SKM-1 treated with dmso at 0.1 percent for 144 hours (cell line): Measurements from ENCODE around the gene EFHD1.

Experiments used
- DNase-seq: peaks from one replicate; lab custom pipeline; 2025; ENCODE audit not compliant: unreplicated experiment; lab: John Stamatoyannopoulos, UW

EFHD1 gene, protein sequence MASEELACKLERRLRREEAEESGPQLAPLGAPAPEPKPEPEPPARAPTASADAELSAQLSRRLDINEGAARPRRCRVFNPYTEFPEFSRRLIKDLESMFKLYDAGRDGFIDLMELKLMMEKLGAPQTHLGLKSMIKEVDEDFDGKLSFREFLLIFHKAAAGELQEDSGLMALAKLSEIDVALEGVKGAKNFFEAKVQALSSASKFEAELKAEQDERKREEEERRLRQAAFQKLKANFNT

DNA sequence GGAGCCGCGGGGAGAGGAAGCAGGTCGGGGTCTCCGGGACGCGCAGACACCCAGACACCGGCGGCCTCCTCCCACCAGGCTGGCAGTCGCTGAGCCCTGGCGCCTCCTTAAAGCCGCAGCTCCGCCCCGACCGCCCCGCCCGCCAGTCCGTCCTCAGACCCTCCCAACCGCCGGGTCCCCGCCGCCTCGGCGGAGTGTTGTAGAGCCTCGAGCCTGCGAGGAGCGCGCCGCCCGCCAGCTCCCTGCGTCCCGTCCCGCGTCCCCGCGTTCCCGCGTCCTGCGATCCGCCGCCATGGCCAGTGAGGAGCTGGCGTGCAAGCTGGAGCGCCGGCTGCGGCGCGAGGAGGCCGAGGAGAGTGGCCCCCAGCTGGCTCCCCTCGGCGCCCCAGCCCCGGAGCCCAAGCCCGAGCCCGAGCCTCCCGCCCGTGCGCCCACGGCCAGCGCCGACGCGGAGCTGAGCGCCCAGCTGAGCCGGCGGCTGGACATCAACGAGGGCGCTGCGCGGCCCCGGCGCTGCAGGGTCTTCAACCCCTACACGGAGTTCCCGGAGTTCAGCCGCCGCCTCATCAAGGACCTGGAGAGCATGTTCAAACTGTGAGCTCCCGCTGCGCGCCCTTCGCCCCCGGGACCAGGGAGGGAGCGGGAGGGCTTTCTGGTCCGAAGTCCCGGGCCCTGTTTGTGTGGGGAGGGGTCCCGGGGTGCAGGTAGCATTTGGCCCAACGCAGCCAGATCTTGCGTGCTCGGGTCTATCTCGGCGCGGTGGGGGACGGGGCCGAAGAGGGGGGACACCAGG is at the start of gene EFHD1:
Gene EFHD1 (plus strand): TSS at position 192 of the 793 bp plus-strand sequence. CDS start 101 bp downstream, at position 293.
- DNase-seq: no peak

DNA sequence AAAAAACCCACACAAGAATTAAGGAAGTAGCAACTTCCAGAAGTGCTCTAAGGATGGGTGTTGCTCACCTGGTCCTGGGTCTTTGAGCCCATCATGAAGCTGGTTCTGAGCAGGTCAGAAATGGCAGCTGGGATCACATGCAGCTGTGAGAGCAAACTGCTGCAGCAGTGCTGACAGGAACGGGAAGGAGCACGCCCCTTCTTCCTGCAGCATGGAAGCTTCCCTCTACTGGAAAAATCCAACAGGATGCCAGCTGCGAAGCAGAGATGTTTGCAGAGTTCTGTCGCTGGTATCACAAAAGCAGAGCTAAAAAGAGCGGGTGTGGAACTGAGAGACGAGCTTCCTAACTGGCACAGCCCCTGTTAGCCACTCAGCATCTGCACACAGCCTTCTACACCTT is 49.2 kb upstream of the EFHD1 start:
- DNase-seq: no peak

DNA sequence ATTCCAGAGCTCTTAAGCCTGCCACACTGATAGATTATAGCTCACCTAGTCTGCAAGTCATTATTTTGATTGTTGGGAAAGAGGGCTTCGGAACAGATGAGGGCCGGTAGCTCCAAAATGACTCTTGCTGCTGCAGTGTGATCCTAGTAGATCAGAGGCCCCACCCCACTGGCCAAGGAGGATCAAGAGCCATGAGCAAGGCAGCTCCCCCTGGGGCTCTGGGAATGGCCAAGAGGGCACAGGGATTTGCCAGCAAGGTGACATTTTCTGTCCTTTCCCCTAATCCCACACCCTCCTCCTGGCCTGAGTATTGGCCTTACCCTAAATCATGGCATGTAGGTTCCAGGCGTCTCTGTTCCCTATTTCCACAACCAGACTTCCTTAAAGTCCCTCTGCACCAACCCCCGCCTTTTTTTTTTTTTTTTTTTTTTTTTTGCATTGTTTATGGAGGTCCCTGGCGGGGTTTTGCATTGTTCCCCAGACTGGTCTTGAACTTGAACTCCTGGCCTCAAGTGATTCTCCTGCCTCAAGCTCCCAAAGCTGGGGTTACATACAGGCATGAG is 46.4 kb upstream of the EFHD1 start:
- no peak for DNase-seq

DNA sequence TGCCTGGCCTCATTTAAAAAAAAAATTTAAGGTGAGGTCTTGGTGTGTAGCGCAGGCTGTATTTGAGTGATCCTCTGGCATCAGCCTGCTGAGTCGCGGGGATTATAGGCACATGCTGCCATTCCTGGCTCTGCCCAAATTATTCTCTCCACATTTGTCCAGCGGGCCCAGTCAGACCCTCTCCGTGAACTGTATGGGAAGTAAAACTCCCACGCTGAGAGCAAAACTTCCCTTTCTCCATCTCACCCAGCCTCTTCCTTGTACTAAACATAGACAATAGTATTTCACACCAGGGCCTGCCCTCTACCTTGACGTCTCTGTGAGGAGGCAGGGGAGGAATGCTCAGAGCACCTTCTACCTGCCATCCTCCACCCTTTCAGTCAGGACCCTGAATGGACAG is 45.9 kb upstream of the EFHD1 start:
- DNase-seq: peak; percentile 7

- no peak for DNase-seq
Measured at GRCh38 chr2:232588031-232588430, 45.4 kb upstream of the EFHD1 start.

DNA sequence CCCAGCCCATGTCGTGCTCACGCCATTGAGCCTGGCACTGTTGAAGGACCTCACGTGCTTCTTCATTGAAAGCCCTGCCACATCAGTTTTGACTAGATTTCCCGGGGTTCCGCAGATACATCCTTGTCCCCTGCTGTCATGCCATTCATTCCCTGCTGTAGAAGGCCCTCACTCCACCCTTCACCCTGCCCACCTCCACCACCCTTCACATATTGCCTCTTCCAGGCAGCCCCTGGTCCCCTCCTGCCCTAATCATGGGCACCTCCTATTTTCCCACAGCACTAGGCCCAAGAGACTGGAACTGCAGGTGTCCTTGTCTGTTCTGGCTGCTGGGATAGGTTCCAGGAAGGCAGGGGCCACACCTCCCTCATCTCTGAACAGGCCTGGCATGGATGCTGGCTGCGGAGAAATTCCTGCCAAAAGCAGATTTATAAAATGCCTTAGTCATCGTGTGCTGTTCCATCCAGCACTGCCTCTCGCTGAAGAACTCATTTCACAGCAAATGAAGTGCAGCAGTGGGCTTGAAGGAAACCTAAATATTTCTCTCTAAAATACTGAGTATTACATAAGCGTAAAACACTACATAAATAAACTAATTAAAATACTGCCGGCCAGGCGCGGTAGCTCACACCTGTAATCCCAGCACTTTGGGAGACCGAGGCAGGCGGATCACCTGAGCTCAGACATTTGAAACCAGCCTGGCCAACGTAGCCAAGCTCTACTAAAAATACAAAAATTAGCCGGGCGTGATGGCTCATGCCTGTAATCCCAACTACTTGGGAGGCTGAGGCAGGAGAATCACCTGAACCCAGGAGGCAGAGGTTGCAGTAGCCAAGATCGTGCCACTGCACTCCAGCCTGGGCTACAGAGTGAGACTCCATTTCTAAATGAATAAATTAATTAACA is 44.5 kb upstream of the EFHD1 start:
- DNase-seq: no peak

DNA sequence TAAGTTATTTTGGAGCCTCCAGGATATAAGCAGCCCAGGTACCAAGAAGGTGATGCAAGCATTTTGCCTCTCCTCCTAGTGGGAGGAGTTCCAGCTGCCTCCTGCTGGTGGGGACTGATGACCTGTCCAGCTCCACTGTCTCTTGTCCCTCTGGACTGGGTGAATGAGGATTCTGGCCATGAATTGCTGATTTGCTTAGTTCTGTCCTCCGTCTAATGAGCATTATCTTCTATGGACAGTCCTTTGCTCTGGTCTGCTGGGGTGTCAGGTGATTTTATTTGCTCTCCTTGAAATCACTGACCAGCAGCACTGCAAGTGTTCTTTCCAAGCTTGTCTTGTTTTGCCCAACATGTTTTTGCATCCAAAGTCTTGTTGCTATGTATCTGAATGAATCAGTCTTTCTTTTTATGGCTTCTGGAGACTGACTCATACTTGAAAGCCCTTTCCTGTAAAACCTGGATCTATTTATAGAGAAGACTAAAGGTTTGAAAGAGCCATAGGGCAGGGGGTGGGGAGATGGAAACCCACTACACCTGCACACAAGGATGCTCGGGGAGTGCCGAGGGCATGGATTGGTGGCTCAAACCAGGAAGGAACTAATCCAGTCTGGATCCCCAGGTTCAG is 40.5 kb upstream of the EFHD1 start:
- DNase-seq: no peak

DNA sequence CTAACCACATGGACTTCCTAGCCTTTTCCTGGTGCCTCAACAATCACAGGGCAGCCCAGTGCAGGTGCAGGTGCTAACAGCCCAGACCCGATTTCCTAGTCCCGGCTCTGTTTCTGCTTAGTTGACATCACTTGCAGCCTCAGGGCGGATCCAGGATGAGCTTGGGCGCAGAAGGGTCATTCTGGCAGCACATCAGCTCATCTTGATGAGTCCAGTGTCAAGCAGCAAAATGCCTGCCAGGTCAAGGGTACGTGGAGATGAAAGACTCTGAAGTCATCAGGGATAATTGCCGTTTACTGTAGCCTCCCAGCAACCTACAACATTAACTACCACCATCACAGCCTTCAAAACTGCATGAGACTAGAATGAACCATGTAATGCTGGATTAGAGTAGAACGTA is 39.4 kb upstream of the EFHD1 start:
- DNase-seq: no peak

GRCh38 chr2:232597362-232598079 is 35.9 kb upstream of the EFHD1 start:
- DNase-seq: no peak

DNA sequence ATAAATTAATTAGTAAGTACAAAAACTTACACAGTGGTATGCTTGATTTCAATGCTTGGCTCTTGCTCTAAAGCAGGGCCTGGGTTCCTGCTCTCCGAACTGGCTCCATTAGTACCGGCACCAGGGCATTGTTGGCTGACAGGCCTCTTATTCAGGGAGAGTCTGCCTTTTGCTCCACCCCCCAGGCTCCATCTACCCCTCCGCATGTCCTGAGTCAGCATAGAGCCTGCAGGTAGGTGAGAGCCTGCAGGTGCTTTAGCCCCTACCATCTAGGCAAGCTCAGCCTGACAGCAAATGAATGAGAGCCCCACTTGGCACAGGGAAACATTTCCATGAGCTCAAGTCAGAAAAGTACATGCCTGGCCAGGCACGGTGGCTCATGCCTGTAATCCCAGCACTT is 35.1 kb upstream of the EFHD1 start:
- no peak for DNase-seq

DNA sequence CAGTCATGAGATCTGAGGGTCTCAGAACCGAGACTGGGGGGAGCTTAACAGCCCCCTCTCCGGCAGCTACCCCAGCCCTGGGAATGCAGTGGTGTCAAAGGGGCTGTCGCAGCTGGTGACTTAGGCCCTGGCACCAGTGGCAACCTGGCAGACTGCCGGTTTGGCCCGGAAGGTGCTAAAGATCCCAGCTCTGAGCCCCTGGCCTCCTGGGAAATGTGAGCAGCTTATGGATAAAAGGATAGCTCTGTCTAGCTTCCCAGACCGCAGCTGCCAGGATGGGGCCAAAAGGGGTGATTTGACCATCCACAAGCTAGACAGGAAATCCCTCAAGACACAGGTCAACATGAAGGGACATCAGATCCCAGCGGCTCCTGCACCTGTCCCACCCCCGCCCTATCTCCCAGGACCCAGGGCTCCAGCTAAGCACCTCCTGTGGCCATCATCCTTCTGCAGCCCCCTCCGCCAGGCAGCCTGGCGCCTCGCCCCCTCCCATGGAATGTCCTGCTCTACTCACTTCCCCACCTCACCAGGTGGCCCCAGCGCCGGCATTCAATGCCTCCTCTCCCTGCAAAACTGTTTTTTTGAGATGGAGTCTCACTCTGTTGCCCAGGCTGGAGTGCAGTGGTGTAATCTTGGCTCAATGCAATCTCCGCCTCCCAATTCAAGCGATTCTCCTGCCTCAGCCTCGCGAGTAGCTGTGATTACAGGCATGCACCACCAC is 33.2 kb upstream of the EFHD1 start:
- no peak for DNase-seq

DNA sequence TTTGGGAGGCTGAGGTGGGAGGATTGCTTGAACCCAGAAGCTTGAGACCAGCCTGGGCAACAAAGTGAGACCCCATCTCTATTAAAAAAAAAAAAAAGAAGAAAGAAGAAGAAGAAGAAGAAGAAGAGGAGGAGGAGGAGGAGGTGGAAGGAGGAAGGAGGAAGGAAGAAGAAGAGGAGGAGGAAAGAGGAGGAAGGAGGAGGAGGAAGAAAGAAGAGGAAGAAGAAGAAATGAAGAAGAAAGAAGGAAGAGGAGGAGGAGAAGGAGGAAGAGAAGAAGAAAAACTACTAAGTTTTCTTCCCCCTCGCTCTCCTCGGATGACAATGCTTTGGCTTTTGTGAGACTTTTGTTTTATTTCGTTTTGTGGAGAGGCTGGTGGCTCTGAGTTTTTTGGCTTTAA is 30.1 kb upstream of the EFHD1 start:
- no peak for DNase-seq

GRCh38 chr2:232604535-232604934 is 28.9 kb upstream of the EFHD1 start:
- no peak for DNase-seq

GRCh38 chr2:232607011-232607410 is 26.4 kb upstream of the EFHD1 start:
- DNase-seq: no peak

- no peak for DNase-seq
Measured at GRCh38 chr2:232609607-232610006, 23.8 kb upstream of the EFHD1 start.

- DNase-seq: no peak
Measured at GRCh38 chr2:232610081-232610480, 23.3 kb upstream of the EFHD1 start.

DNA sequence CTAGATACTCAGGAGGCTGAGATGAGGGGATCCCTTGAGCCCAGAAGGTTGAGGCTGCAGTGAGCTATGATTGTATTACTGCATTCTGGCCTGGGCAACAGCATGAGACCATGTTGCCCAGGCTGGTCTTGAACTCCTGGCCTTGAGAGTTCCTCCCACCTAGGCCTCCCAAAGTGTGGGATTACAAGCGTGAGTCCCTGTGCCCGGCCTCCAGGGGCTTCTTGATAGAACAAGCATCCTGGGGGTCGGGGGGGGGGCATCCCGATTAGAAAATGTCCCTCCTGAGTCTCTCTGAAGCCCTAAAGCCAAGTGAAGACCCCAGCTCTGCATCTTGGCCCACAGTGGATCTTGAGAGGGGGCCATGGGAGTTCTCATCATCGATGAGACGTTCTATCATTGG is 22.3 kb upstream of the EFHD1 start:
- no peak for DNase-seq

DNA sequence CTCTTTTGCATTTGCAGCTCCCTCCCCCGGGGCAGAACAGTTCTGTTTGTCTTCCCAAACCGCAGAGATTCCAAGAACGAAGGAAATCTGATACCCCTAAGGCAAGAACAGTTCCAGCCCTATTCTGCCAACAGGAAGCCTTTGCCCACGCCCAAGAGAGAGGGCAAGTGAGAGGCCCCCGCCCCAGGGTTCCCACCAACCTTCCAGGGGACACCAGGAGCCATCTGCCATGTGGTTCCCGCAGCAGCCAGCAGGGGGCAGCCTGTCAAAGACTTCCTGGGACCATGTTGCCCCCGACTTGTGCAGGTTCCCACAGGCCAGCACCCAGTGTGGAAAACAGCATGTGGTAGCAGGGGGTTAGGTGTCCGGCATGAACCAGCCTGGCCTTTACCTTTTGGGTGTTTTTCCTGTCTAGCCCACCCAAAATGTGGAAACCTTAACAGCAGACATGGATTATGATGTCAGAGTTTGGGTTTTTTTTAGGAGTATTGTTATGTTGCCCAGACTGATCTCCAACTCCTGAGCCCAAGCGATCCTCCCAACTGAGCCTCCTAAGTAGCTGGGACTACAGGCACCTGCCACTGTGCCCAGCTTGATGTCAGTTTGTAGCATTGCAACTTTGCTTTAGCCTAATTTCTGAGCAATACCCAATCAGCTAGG is 21.7 kb upstream of the EFHD1 start:
- DNase-seq: peak; percentile 33

GRCh38 chr2:232613538-232614134 is 19.8 kb upstream of the EFHD1 start:
- no peak for DNase-seq
